ENCODE data around the gene PRKAR1B. TPM values are rescaled to one million over a fixed set of nuclear protein-coding genes. Genes with fewer than 3 reads are reported as not detected.

The PRKAR1B gene
- polyA plus RNA-seq, 3 donors from 2014 or later: 3.0 to 6.1 (median 3.9) TPM

Other genes with a start within 250 kb of the PRKAR1B start
- gene PDGFA, start 207.4 kb downstream of the PRKAR1B start, polyA plus RNA-seq: under 1 TPM in 2 of 3 donors, not detected in 1; 0.29 to 0.59 TPM
- gene DNAAF5, start 582 bp downstream of the PRKAR1B start, polyA plus RNA-seq: 1 to 10 TPM in 2 of 3 donors, under 1 TPM in 1; 0.45 to 1.4 (median 1.3) TPM
- gene SUN1, start 105.2 kb upstream of the PRKAR1B start, polyA plus RNA-seq: 10 to 100 TPM; 19.3 to 31.5 (median 19.8) TPM
- gene GET4, start 149.3 kb upstream of the PRKAR1B start, polyA plus RNA-seq: 10 to 100 TPM; 25.3 to 35.6 (median 25.5) TPM
- gene ADAP1, start 227.4 kb upstream of the PRKAR1B start, polyA plus RNA-seq: 10 to 100 TPM; 49.7 to 72.1 (median 55.1) TPM
- gene COX19, start 248.3 kb upstream of the PRKAR1B start, polyA plus RNA-seq: 10 to 100 TPM; 12.7 to 24.0 (median 18.1) TPM